Inferior parietal cortex (tissue), 1 donor: ENCODE measurements around the gene KLHL36.

ENCODE experiments used
- DNase-seq: peaks from one replicate; pipeline ENCODE4 v3.0.0-alpha.2; 2016; ENCODE audit errors: extremely low spot score

Gene KLHL36

GRCh38 chr16:84699147-84699711 lies 50.9 kb downstream of the KLHL36 start:
- DNase-seq = no peak

- peak; percentile 77 for DNase-seq
Measured at GRCh38 chr16:84699712-84700445, 51.6 kb downstream of the KLHL36 start, which contains the start of gene USP10. Gene USP10 (plus strand): TSS chr16:84700000. CDS start chr16:84700091, 91 bp downstream.

DNA sequence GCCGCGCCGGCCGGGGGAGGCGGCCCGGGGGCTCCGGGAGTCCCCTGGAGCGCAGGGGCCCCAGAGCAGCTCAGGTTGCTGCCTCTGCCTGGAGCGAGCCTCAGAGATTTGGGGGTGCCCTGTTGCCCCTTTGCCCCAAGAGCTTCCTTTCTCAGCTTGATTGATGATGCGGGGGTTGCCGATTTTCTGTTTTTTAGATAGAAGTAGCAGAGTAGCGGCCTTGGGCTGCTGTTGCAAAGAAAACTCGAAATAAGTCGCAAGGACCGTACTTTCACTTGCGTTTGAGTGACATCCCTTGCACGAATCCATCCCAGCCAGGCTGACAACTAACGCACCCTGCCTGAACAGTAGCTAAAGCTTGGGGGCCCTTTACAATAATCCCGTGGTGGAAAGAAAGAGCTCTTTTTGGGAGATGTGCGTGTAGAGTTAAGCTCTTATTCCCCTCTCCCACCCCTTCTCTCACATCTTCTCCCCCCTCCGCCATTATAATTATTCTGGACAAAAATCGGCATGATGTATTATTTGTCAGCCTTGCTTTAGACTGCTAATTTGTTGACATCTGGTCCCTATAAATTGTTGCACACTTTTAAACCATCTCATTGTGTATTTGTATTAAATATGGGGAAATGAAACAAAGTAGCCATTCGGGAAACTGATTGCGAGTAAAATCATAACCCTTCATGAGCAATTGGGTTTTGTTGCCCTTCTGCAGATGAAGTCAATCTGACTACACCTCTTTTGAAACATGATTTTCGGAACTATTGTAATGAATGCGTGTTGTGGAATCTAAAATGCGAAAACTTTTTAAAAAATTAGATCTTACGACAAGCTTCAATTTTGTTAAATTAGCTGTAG lies 52.4 kb downstream of the KLHL36 start:
- peak; percentile 22 for DNase-seq

DNA sequence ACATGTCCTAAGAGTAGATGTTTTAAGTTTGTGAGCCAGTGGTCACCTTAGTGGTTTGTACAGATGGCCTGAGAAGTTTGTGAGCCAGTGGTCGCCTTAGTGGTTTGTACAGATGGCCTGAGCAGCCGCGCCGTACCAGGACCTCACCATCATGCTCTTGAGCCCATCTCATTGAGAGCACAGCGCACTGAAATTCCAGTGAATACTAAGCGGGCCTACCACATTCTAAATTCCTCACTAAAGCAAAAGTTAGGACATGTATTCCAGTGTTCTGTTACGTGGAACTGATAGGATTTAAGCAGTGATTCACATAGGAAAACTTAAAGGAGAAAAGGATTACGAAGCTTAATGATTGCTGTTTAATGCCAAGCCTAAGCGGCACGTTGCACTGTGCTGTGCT lies 55.4 kb downstream of the KLHL36 start:
- DNase-seq = no peak

GRCh38 chr16:84704253-84704652 lies 55.9 kb downstream of the KLHL36 start:
- no peak for DNase-seq

DNA sequence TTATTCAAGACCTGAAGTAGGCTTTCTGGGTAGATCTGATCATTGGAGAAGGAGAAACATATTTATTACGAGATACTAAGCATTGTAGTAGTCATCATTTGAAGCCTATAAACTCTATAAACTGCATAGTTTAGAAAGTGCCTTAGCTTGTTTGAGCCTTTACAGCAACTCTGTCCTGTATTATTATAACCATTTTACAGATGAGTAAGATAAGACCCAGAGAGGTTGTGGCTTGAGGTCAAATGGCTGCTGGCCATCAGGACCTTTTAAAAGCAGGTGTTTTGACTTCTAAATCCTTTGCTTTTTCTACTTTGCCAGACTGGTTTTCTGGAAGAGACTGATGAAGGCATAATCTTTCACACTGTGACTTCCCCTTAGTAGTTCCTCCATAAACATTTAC lies 58.5 kb downstream of the KLHL36 start:
- no peak for DNase-seq

GRCh38 chr16:84709609-84710008 lies 61.3 kb downstream of the KLHL36 start:
- no peak for DNase-seq

DNA sequence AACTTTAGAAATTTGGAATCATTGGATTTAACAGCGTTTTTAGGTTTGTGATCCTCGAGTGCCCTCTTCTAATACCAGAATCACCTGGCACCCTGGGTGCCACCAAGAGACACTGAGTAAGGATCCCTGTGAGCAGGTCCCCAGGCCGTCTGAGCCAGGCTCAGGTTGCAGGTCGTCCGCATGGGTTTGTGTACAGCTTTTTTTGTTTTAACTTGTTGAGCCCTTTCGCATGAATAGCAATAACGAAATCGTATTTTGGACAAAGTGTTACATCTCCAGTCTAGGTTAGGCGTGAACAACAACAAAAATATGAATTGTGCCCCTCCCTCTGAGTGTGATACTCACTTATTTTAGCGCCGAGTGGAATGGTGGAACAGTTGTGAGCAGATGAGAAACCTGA lies 62.4 kb downstream of the KLHL36 start:
- no peak for DNase-seq
